Germinal center (tissue), 1 donor: ENCODE results near the gene POU2AF2.
"Not testable (repeated sequence)": the region's sequence is repeated elsewhere in the genome, so short reads cannot be mapped to it uniquely, and the experiment has no call there.

ENCODE experiments used
- DNase-seq: peaks from one replicate; pipeline ENCODE4 v3.0.0; 2012; ENCODE audit warnings: mixed read lengths, low spot score

The POU2AF2 gene

GRCh38 chr11:111258046-111258445 lies 12.5 kb downstream of the POU2AF2 start:
- no peak for DNase-seq

GRCh38 chr11:111259896-111260295 lies 14.4 kb downstream of the POU2AF2 start:
- no peak for DNase-seq

GRCh38 chr11:111260811-111261210 lies 15.3 kb downstream of the POU2AF2 start:
- no peak for DNase-seq

- no peak for DNase-seq
Measured at GRCh38 chr11:111264646-111265045, 19.1 kb downstream of the POU2AF2 start.

GRCh38 chr11:111265421-111265820 lies 19.9 kb downstream of the POU2AF2 start:
- DNase-seq, result no peak

- DNase-seq, result not testable (repeated sequence)
Measured at GRCh38 chr11:111268303-111268702, 22.8 kb downstream of the POU2AF2 start.

- DNase-seq, result no peak
Measured at GRCh38 chr11:111269146-111269868, 23.8 kb downstream of the POU2AF2 start.

- peak; percentile 61 for DNase-seq
Measured at GRCh38 chr11:111272420-111272819, 26.9 kb downstream of the POU2AF2 start.

GRCh38 chr11:111282562-111283075 lies 37.1 kb downstream of the POU2AF2 start:
- DNase-seq, result no peak

GRCh38 chr11:111283945-111284481 lies 38.5 kb downstream of the POU2AF2 start:
- DNase-seq, result no peak

- no peak for DNase-seq
Measured at GRCh38 chr11:111285189-111286091, 39.9 kb downstream of the POU2AF2 start.

- DNase-seq, result no peak
Measured at GRCh38 chr11:111291764-111292163, 46.2 kb downstream of the POU2AF2 start.

GRCh38 chr11:111292408-111292807 lies 46.9 kb downstream of the POU2AF2 start:
- DNase-seq, result not testable (repeated sequence)

- no peak for DNase-seq
Measured at GRCh38 chr11:111296196-111296595, 50.7 kb downstream of the POU2AF2 start.

- no peak for DNase-seq
Measured at GRCh38 chr11:111297696-111298095, 52.2 kb downstream of the POU2AF2 start.

- DNase-seq, result no peak
Measured at GRCh38 chr11:111298413-111299100, 53.0 kb downstream of the POU2AF2 start, which contains the start of gene POU2AF3. Gene POU2AF3, plus strand, starts transcription at chr11:111298546. Its CDS starts 36 bp downstream, at chr11:111298582.

GRCh38 chr11:111299101-111300026 lies 53.8 kb downstream of the POU2AF2 start:
- peak; percentile 21 for DNase-seq

GRCh38 chr11:111300569-111300968 lies 55.0 kb downstream of the POU2AF2 start:
- DNase-seq, result no peak

- DNase-seq, result no peak
Measured at GRCh38 chr11:111301004-111301841, 55.7 kb downstream of the POU2AF2 start.

- DNase-seq, result no peak
Measured at GRCh38 chr11:111301842-111302118, 56.3 kb downstream of the POU2AF2 start.
